GF-D8 (cell line): Measurements from ENCODE around the gene DNAJC1.
"Not testable (repeated sequence)": the region's sequence is repeated elsewhere in the genome, so short reads cannot be mapped to it uniquely, and the experiment has no call there.

Experiments
- DNase-seq: peaks from one replicate; lab custom pipeline; 2025; lab: John Stamatoyannopoulos, UW

Gene DNAJC1

DNA sequence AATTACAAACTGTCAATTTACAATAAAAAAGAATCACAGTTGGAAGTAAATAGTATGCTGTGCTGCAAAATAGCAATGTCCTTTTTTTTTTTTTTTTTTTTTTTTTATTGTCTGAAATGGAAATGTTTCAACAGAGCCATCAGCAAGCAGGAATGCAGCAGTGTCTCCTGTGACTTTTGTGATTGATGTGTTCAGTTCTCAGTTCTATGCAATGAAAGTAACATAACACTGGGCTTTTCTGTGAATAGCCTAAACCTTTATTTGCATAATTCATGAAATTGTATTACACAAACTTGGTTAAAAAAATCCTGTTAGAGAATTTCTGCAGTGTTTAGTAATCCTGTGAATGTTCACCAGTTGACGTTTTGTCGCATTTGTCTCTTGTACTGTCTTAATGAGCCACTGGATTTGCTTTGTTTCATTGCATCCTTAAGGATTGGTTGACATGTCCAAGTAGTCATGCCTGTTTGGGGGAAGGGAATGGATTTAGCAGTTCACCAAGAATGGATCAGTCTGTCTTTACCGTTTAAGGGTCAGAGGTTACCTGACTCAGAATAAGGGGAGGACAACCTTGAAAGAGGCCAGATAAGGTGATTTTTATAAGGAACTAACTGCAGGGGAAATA is 276.8 kb downstream of the DNAJC1 start:
- no peak for DNase-seq

DNA sequence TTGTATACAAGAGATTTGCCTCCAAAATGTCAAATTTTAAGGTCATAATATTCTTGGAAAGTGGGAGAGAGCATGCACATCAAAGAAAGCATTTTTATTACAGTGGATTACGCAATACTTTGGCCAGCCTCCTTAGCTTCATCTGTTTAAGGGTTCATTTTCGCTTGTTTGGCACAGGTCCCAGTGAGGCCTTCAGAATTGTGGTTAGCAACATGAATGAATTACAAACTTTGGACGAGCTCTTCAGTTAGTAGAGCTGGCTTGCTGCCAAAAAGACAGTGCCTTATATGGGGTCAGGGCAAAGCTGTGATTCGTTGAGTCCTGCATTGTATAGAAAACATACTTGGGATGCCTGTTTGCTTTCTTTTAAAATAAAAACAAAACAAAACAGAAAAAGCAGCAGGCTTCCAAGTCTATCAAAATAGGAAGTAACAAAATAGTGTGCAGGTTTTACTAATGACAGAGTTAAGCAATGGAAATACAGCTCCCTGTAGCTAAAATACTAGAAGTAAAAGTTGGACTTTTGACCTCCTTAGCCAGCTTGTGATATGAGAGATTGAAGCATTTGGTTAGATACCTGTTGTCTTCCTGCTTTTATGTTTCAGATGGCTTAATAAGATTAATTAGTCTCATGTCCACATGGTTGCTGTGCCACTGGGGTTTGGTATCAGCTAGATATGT is 278.7 kb downstream of the DNAJC1 start:
- DNase-seq, result peak; percentile 96

DNA sequence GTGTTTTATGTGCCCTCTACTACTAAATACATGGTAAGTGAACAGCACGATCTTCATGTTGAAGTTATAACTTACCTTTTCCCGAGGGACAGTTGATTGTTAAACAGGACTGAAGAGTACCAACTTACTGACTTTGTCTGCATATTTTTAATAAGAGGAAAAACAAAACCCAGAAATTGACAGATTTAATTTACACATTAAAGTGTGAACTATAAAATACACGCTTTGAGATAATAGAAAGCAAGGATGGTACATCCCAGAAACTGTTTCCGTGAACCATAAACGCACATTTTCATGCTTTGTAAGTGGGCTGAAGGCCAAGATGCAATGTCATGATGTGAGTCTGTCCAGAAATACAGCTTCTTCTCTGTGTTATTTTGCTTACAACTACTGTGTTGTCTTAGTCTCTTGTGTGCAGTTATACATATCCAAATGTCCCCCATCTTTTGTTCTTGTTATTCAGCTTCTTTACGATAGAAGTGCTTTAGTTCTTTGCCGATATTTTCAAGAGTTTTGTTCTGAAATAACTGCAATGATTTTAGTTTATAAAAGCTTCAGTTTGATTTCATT is 279.4 kb downstream of the DNAJC1 start:
- DNase-seq, result no peak

DNA sequence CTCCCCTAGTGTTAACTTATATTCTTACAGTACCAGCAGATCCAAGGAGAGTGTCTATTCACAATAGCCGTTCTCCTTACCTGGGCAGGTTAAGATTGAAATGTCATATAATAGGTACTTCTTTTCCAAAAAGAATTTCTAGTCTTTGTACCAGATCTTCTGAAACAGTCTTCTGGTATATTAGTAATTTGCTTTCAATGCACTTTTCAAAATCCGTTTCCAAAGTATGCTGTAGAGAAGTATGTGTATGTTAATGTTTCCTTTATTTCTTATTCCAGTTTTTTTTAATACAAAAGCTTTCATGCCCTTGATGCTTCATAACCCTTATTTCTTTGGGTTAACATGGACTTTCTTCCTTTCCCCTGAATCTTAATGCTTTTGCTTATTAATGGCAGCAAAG is 281.3 kb downstream of the DNAJC1 start:
- no peak for DNase-seq

DNA sequence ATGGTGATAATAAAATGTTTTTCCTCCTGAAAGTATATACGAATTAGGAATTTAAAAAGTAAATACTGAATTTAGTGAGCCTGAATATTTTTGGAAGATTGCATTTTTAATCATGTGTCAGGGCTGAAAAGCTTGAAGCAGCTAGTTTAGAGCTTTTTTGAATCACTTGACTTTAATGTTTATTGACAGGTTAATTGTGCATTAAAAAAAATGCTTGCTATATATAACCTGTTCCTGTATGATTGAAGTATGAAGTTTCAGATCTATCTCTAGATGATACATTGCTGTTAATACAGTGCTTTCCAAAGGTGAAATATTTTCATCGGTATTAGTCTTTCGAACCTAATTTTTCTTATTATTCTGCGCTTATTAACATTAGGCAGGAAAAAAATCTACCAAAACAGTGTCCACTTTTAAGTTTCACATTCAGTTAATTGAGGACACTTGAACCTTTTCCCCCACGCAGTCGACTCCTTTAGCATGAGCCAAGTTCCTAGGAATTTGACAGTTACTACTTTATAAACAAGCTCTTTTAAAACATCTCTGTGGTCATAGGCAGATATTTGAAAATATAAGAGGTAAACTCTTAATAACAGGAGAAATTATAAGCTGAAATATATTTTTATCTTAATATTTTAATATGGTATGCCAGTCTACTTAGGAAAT is 282.4 kb downstream of the DNAJC1 start:
- no peak for DNase-seq

DNA sequence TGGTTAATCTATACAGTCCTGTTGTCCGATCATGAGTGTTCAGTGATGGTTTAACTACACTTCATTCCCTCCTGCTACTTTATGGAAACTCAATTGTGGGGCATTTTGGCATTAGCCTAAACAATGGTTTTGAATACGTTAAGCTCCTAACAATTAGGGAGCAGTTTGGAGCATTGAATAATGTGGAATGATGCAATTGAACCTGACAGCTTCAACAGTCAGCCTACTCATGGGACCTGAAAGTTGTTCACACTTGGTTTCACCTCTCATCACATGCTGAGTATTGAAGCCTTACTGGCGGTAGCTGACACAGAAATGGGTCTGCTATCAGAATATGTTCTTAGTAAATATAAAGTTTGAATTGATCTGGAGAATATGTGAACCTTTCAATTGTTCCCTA is 283.4 kb downstream of the DNAJC1 start:
- DNase-seq, result no peak

DNA sequence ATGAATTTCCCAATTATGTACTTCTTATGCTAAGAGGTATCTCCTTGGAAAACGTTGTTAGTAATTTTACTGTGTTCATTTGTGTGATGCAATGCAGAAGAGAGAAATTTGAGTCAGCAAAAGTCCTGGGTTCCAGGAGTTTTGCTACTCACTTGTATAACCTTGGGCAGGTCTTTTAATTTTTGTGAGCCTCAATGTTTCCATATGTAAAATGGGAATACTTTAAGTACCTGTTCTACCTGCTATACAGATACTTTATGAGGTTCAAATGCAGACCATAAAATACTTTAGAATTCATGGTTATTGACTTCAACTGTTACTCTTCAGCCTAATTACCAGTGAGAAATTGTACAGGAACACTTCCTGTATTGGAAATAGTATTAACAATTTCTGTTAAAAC is 284.0 kb downstream of the DNAJC1 start:
- no peak for DNase-seq

DNA sequence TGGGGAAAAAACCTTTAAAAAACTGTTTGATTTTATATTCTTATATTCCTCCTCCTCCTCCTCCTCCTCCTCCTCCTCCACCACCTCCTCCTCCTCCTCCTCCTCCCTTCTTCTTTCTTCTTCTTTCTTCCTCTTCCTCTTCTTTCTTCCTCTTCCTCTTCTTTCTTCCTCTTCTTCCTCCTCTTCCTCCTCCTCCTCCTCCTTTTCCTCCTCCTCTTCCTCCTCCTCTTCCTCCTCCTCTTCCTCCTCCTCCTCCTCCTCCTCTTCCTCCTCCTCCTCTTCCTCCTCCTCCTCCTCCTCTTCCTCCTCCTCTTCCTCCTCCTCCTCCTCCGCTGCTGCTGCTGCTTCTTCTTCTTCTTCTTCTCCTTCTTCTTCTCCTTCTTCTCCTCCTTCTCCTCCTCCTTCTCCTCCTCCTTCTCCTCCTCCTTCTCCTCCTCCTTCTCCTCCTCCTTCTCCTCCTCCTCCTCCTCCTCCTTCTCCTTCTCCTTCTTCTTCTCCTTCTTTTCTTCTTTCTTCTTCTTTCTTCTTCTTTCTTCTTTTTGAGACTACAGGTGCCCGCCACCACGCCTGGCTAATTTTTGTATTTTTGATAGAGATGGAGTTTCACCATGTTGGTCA is 286.0 kb downstream of the DNAJC1 start:
- not testable (repeated sequence) for DNase-seq

DNA sequence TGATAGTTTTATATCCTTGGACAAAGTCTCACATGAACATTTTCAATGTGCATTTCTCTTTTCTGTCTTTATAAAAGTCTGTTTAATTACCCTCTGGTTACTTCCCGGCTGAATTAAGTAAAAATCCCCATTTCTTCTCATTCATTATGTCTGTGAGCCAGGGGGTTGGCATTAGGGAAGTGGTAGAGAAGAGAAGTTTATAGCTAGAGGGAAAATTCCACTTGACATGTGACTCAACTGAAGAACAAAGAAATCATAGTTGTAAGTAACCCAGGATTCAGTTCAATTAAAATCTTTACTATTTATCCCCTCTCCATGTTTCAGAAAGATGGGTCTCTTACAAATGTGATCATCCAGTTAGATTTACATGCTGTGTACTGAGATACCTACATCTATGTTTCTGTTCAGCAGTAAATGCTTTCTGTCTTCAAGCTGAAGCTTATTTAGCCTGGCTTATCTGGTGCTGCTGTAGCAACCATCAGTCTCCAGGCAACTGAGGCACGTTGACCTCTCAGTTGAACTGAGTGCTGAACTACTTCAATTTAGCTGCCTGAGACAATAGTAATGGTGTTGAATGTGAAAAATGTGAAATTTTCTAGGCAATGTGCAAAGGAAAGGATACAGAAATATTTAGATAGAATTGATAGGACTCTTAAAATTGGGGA is 287.9 kb downstream of the DNAJC1 start:
- DNase-seq, result no peak

DNA sequence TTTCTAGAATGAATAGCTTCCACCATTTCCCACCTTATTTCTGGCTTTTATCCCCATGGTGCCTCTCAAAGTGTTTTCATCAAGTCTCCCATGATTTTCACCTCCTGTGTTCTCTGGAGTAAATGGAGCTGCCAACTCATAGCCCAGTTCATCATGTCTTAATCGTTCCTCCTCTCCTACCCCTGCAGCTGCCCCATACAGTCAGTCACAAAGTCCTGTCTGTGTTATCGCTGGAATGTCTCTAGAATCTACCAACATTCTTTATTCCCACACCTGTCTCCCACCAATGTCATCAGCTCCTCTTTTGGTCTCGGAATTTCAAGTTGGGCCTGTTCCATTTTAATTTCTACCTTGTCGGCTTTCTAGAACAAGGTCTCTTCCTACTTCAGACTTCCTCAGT is 290.6 kb downstream of the DNAJC1 start:
- DNase-seq, result no peak

DNA sequence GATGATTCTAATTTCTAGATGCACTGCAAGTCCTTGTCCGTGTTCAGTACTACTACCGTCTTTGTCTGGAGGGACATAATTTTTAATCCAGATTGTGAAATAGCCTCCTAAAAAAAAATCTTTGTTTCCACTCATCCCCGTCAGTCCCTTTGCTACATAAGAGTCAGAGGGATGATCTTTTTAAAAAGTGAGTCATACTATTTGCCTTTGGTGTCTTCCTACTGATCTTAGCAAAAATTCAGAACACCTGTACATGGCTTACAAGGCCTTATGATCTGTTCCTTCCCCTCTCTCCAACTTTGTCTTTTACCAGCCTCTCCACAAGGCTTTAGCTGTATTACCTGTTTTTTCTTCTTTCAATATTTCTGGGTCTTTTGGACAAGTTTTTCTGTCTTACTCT is 296.0 kb downstream of the DNAJC1 start:
- DNase-seq, result no peak
